HG03457 (cell line): ENCODE measurements around the gene HAGHL.
"Not testable (repeated sequence)": the region's sequence is repeated elsewhere in the genome, so short reads cannot be mapped to it uniquely, and the experiment has no call there.

ENCODE experiments used
- ATAC-seq: cut with Tn5 transposase; IDR thresholded peaks from one replicate; pipeline ENCODE4 v1.9.1; 2021; ENCODE audit warnings: moderate number of reproducible peaks; ENCODE audit not compliant: unreplicated experiment

The HAGHL gene

DNA sequence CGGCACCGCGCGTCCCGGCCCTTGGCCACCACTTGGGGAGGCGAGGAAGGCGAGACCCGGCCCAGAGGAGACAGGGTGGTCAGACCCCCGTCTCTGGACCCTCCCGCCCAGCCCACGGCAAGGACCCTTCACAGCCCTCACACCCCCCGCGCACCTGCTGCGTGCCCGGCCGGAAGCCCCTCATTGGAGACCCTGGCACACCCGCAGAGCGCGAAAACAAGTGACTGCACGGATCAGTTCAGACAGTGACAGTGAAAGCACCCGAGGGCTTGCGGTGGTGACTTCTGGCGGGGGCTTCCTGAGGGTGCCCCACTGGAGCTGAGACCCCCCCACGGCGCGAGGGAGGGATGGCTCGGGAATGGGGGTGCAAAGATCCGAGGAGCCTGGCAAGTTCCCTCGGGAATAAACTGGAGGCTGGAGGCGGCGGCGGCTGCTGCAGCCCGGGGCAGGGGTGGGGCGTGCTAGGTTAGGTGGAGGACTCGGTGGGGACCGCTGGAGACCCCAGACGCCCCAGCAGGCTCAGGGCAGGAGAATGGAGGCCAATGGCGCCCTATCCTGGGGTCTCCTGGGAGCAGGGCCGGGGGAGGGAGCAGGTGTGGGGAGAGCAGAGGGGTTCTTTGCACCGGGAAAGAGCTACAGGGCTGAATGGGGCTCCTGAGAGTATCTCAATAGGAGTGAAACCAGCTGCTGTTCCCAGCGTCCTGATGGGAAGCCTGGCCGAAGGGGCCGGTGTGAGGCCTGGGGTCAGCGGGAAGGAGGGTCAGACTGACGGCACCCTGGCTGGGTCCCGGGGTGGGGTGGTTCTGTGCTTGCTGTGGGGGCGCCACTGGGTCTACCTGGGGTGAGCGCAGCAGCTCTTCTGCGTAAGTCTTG lies 20.5 kb upstream of the HAGHL start:
- ATAC-seq = no peak

DNA sequence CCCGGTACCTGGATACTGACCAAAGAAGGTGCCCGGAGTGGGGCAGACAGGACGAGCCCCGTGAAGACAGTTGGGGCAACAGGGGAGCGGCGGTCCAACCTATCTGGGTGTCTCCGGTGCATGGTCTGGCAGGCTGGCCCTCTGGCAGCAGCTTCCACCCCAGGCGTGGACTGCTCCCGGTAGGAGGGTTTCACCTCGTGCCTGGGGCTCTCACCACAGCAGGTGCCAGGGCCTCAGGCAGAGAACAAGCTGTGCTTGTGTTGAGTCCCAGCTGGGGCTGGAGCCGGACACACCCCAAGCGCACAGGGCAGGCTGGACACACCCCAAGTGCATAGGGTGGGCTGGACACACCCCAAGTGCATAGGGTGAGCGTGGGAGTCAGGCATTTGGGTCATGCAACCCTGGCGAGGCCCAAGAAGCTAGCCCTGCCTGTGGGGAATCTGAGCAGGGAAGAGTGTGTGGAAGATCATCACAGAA lies 19.8 kb upstream of the HAGHL start:
- ATAC-seq = no peak

GRCh38 chr16:708019-708418 lies 18.9 kb upstream of the HAGHL start:
- no peak for ATAC-seq

- no peak for ATAC-seq
These were observed 17.9 kb upstream of the HAGHL start for GRCh38 chr16:708959-709358.

DNA sequence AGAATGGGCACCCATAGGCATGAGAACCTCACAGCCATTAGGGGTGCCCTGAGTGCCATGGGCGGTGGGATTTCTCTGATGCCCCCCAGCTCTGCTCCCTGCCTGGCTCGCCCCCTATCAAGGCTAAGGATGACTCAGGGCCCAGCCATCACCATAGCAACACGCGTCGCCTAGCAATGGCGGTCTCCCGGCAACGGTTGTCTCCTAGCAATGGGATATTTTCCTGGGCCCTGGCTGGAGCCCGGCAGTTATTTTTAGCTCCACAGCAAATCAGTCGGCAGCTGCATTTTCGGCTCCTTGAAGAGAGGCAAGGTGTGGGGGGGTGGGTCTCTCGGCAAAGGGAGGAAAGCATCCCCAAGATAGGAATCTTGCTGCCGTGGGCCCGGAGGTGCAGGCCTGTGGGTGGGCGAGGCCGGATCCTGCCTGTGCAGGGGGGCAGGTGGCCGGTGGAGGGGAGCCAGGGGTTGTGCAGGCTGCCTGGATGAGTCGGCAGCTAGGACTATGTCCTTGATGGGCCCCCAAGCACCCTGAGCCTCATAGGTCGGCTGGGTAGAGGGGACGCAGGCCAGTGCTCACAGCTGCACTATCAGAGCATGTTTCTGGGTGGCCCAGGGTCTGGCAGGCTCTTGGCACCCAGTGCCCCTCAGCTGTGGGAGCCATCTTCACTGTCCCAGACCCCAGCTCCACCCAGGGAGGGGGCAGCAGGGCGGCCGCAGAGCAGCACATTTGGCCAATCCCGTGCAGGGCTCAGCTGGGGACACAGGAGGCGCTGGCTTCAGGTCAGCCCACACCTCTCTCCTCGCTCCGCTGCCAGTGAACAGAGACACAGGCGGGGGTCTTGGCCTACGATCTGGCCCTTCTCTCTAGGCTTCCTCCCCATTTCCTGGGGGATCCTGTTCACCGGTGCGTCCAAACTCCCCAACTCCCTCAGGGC lies 17.1 kb upstream of the HAGHL start:
- no peak for ATAC-seq

DNA sequence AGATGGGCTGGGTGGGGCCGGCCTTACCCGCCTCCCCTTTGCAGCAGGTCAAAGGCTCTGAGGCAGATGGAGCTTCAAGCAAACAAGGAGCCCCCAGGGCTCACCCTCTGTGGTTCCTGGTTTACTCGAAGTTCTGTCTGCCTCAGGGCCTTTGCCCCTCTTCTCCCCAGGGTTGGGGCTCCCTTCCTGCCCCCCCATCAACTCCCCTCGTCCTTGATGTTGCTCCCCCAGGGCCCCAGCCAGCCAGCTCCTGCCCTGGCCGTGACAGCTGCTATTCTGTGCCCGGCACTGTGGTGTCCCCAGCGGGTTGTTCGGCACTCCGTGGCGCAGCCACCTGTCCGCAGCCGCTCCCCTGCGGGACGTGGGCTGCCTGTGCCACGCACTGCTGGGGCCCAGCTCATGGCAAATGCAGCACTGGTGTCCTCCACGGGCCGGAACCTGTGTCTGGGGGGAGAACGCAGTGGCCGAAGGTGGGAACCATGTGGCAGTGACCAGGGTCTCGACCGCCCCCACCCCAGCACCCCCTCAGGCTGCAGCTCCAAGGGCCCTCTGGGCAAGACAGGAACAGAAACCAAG lies 16.3 kb upstream of the HAGHL start:
- no peak for ATAC-seq

DNA sequence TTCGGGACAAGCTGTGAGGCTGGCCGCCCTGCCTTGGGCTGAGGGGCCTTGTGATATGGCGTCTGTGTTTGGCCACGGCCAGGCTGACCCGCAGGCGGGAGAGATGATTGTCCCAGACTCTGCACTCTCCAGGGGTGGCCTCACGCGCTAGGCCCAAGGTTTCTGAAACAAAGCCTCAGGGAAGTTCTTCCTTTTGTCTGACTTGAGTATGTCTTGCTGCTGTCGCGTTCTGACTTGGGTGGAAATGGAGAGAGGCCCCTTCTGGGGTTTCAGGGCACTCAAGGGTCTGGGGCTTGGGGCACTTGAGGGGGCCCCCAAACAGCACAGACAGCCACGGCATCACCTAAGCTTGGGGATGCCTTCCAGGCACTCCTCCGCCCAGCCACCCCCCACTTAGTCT lies 15.8 kb upstream of the HAGHL start:
- ATAC-seq = no peak

DNA sequence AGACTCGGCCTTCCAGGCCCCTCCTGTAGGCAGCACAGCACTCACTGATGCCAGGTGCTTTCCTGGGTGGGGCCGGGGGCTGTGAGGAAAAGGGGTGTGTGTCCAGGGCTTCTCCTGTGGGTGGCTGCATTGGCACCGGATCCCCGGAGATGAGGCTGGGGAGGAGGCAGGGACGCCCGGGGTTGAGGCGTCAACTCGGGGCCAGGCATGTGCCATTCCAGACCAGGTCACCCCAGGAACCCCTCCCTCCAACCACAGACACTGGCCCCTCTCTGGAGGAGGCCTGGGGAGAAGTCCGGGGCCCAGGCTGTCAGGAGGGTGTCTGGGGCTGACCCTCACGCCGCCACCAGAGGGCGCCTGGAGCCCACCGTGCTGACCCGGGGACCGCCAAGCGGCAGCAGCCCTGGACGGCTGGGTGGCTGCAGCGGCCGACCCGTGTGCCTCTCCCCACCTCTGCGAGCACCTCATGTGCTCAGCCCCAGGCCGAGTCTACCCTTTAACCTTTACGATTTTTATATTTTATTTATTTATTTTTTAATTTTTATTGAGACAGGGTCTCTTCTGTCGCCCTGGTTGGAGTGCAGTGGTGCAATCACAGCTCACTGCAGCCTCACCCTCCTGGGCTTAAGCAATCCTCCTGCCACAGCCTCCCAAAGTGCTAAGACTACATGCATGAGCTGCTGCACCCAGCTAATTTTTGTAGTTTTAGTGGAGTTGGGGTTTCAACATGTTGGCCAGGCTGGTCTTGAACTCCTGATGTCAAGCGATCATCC lies 15.2 kb upstream of the HAGHL start:
- no peak for ATAC-seq

- ATAC-seq = not testable (repeated sequence)
These were observed 14.1 kb upstream of the HAGHL start for GRCh38 chr16:712740-713250.

DNA sequence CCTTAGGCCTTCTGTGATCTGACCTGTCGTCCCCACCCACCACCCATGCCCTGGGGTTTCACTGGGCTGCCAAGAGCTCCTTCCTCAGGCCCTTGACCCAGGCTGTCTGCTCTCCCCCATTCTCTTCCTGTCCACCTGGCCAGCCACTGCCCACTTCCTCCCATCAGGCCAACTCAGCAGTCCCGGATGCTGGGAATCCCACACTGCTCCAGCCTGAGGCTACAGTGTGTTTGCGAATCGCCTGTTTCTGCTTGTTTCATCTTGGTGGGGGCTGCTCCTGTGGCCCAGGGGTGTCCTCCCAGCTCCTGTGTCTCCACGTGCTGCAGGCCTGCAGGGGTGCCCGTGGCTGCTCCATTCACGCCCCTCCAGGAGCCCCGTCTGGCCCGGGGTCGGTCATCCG lies 12.8 kb upstream of the HAGHL start:
- no peak for ATAC-seq

GRCh38 chr16:714558-715476 lies 12.1 kb upstream of the HAGHL start, which contains the start of gene METRN:
METRN (plus strand) TSS chr16:715118; CDS start chr16:715290, 172 bp downstream.
- no peak for ATAC-seq

GRCh38 chr16:715477-716199 lies 11.3 kb upstream of the HAGHL start:
- no peak for ATAC-seq

DNA sequence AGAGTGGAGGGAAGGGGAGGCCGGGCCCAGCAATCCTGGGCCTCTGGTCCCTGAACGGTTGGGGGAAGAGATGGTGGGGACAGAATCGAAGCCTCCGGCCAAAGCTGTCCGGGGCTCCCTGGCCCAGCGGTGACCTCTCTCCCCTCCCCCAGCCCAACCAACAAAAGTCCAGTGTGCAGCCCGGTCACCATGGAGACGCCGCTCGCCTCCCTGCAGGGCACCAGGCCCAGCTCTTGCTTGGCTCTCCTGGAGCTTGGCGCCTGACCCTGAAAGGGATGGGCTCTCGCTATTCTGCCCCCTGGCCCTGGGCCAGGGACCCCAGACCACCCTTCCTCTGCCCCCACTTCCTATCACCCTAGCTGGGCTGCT lies 10.7 kb upstream of the HAGHL start:
- no peak for ATAC-seq

- ATAC-seq = no peak
These were observed 10.1 kb upstream of the HAGHL start for GRCh38 chr16:716768-717325.

- no peak for ATAC-seq
These were observed 9.3 kb upstream of the HAGHL start for GRCh38 chr16:717450-718245.

DNA sequence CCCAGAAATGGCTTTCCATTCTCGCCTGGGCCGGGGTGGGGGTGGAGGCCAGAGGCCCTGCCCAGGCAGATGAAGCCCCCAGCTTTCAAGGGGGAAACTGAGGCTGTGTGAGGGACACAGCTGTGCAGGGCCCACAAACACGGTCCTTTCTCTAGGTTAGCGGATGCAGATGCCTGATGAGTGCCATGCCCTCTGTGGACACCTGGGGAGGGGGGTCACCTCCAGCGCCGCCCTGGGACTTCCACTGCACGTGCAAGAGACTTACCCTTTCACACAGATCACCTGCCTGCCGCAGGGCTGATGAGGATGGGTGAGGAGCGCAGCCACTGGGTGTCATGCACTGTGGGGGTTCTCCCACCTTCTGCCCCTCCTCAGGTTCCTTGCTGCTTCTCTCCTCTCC lies 8.5 kb upstream of the HAGHL start:
- no peak for ATAC-seq

GRCh38 chr16:718922-719321 lies 8.0 kb upstream of the HAGHL start:
- no peak for ATAC-seq
